ENCODE results near the gene PSPC1.
A peak's percentile ranks its signal among the peaks of the same experiment; 100 is the strongest.
"Not testable (repeated sequence)": the region's sequence is repeated elsewhere in the genome, so short reads cannot be mapped to it uniquely, and the experiment has no call there.

PSPC1 gene
- long read RNA-seq, donor 1, transcript PSPC1-201 (9 exons, 2,407 nt): major isoform, 11 of 25 reads
- long read RNA-seq, donor 1, partial matches to known transcripts: 7 of 25 reads
- long read RNA-seq, donor 1, other reads (novel, unspliced or antisense): 0 of 25 reads
- long read RNA-seq, donor 2, transcript PSPC1-201 (9 exons, 2,407 nt): major isoform, 9 of 20 reads
- long read RNA-seq, donor 2, partial matches to known transcripts: 5 of 20 reads
- long read RNA-seq, donor 2, other reads (novel, unspliced or antisense): 0 of 20 reads
- long read RNA-seq, donor 3, transcript PSPC1-204 (8 exons, 1,709 nt): major isoform, 5 of 19 reads
- long read RNA-seq, donor 3, partial matches to known transcripts: 9 of 19 reads
- long read RNA-seq, donor 3, other reads (novel, unspliced or antisense): 0 of 19 reads
- long read RNA-seq, donor 4, transcript PSPC1-201 (9 exons, 2,407 nt): major isoform, 7 of 21 reads
- long read RNA-seq, donor 4, partial matches to known transcripts: 10 of 21 reads
- long read RNA-seq, donor 4, other reads (novel, unspliced or antisense): 0 of 21 reads
- long read RNA-seq, donor 5, transcript PSPC1-201 (9 exons, 2,407 nt): major isoform, 10 of 16 reads
- long read RNA-seq, donor 5, partial matches to known transcripts: 0 of 16 reads
- long read RNA-seq, donor 5, other reads (novel, unspliced or antisense): 0 of 16 reads
- long read RNA-seq, donor 6, partial matches to known transcripts: 22 of 27 reads
- long read RNA-seq, donor 6, other reads (novel, unspliced or antisense): 0 of 27 reads
- long read RNA-seq, donor 7, transcript PSPC1-201 (9 exons, 2,407 nt): major isoform, 12 of 64 reads
- long read RNA-seq, donor 7, transcript PSPC1-203 (8 exons, 1,647 nt): minor isoform, 6 of 64 reads
- long read RNA-seq, donor 7, partial matches to known transcripts: 42 of 64 reads
- long read RNA-seq, donor 7, other reads (novel, unspliced or antisense): 0 of 64 reads
- long read RNA-seq, donor 8, transcript PSPC1-201 (9 exons, 2,407 nt): major isoform, 13 of 18 reads
- long read RNA-seq, donor 8, partial matches to known transcripts: 0 of 18 reads
- long read RNA-seq, donor 8, other reads (novel, unspliced or antisense): 0 of 18 reads

- DNase-seq: peak; percentile 93
These were observed at the start of gene PSPC1 for GRCh38 chr13:19782727-19783682. Gene PSPC1, minus strand, starts transcription at chr13:19782945. Its CDS starts 188 bp downstream, at chr13:19782757.

GRCh38 chr13:19822673-19823072 is 39.9 kb upstream of the PSPC1 start:
- no peak for DNase-seq

- DNase-seq: peak; percentile 38
These were observed 35.6 kb upstream of the PSPC1 start for GRCh38 chr13:19818223-19818842.

- no peak for DNase-seq
These were observed 34.9 kb upstream of the PSPC1 start for GRCh38 chr13:19817510-19818158.

GRCh38 chr13:19817106-19817505 is 34.4 kb upstream of the PSPC1 start:
- DNase-seq: no peak

GRCh38 chr13:19815842-19816241 is 33.1 kb upstream of the PSPC1 start:
- DNase-seq: not testable (repeated sequence)

GRCh38 chr13:19810996-19811881 is 28.5 kb upstream of the PSPC1 start:
- DNase-seq: no peak

- no peak for DNase-seq
These were observed 27.4 kb upstream of the PSPC1 start for GRCh38 chr13:19810151-19810550.

- no peak for DNase-seq
These were observed 23.0 kb upstream of the PSPC1 start for GRCh38 chr13:19805765-19806164.

- no peak for DNase-seq
These were observed 13.2 kb upstream of the PSPC1 start for GRCh38 chr13:19795956-19796355.

- no peak for DNase-seq
These were observed 11.9 kb upstream of the PSPC1 start for GRCh38 chr13:19794631-19795030.

GRCh38 chr13:19791953-19792537 is 9.3 kb upstream of the PSPC1 start:
- DNase-seq: no peak

- DNase-seq: peak; percentile 95
These were observed 557 bp downstream of the PSPC1 start for GRCh38 chr13:19782049-19782726.

GRCh38 chr13:19781526-19781925 is 1.2 kb downstream of the PSPC1 start:
- no peak for DNase-seq

GRCh38 chr13:19780753-19781418 is 1.9 kb downstream of the PSPC1 start:
- DNase-seq: not testable (repeated sequence)

GRCh38 chr13:19772306-19772705 is 10.4 kb downstream of the PSPC1 start:
- no peak for DNase-seq

- DNase-seq: no peak
These were observed 12.9 kb downstream of the PSPC1 start for GRCh38 chr13:19769854-19770253.

GRCh38 chr13:19767966-19768365 is 14.8 kb downstream of the PSPC1 start:
- DNase-seq: no peak
